ENCODE measurements around the gene SLAMF1. TPM values are rescaled to one million over a fixed set of nuclear protein-coding genes. Genes with fewer than 3 reads are reported as not detected.
"Not testable (repeated sequence)": the region's sequence is repeated elsewhere in the genome, so short reads cannot be mapped to it uniquely, and the experiment has no call there.

The SLAMF1 gene
- total RNA-seq, 1 donor from 2014 or later: not detected

GRCh38 chr1:160560045-160560705, 86.7 kb downstream of the SLAMF1 start:
- TF ChIP-seq CTCF (IDR thresholded peaks at IDR 0.05; ENCODE audit: unreplicated experiment): no peak
- H3K27ac Mint-ChIP-seq: no peak overlapping the region
- no peak for DNase-seq (ENCODE audit: low spot score in 2 of 2, unreplicated experiment in 2 of 2)
- no peak overlapping the region for H3K4me3 Mint-ChIP-seq
- H3K4me1 Mint-ChIP-seq: no peaks in the 10 kb centered on the region
- peaks cover 39% of the 10 kb centered on the region for H3K9me3 Mint-ChIP-seq
- H3K36me3 Mint-ChIP-seq: no peaks in the 10 kb centered on the region
- H3K27me3 Mint-ChIP-seq (ENCODE audit: low read depth): peaks cover 28% of the 10 kb centered on the region

GRCh38 chr1:160559437-160559836, 87.4 kb downstream of the SLAMF1 start:
- DNase-seq (ENCODE audit: low spot score in 2 of 2, unreplicated experiment in 2 of 2); H3K4me3 Mint-ChIP-seq; H3K4me1 Mint-ChIP-seq; H3K36me3 Mint-ChIP-seq; H3K27ac Mint-ChIP-seq: not testable (repeated sequence)
- H3K9me3 Mint-ChIP-seq: peaks cover 39% of the 10 kb centered on the region
- H3K27me3 Mint-ChIP-seq (ENCODE audit: low read depth): peaks cover 28% of the 10 kb centered on the region

GRCh38 chr1:160558660-160559380, 88.0 kb downstream of the SLAMF1 start:
- DNase-seq (ENCODE audit: low spot score in 2 of 2, unreplicated experiment in 2 of 2): no peak
- Mint-ChIP-seq H3K27me3 (ENCODE audit: low read depth) (peaks cover 30% of the 10 kb centered on the region), H3K36me3 (no peaks in the 10 kb centered on the region), H3K9me3 (peaks cover 39% of the 10 kb centered on the region), H3K4me3 (no peak overlapping the region), H3K4me1 (no peaks in the 10 kb centered on the region), H3K27ac (no peak overlapping the region)
- no peak for TF ChIP-seq CTCF (IDR thresholded peaks at IDR 0.05; ENCODE audit: unreplicated experiment)

Other genes with a start within 250 kb of the SLAMF1 start
- gene VANGL2, start 246.5 kb downstream of the SLAMF1 start, total RNA-seq: 55.5 to 59.5 TPM (median 57.2 TPM) in 3 replicates
- not detected in 3 replicates for gene SLAMF6, start 123.8 kb downstream of the SLAMF1 start, total RNA-seq
- gene CD84, start 67.5 kb downstream of the SLAMF1 start, total RNA-seq: not detected in 3 replicates
- gene CD48, start 64.8 kb upstream of the SLAMF1 start, total RNA-seq: 0.31 to 0.57 TPM (median 0.56 TPM) in 3 replicates
- not detected in 3 replicates for gene SLAMF7, start 92.2 kb upstream of the SLAMF1 start, total RNA-seq
- not detected in 3 replicates for gene LY9, start 149.1 kb upstream of the SLAMF1 start, total RNA-seq
- not detected in 3 replicates for gene CD244, start 215.8 kb upstream of the SLAMF1 start, total RNA-seq
- gene ITLN1, start 238.1 kb upstream of the SLAMF1 start, total RNA-seq: 0.63 to 0.73 TPM in 2 of 3 replicates, not detected in the other

Measured in mesothelial cell of epicardium (in vitro differentiated cells).